Activated B cell treated with CpG ODN at 0.5 μM for 24 hours (primary cell): ENCODE measurements around the gene CTU2. TPM values are rescaled to one million over a fixed set of nuclear protein-coding genes. Genes with fewer than 3 reads are reported as not detected.

ENCODE experiments used
- ATAC-seq: fragments of 200-7000 bp; cut with Tn5 transposase; one replicate; pipeline ENCODE4 v1.10.0; 2021; ENCODE audit warnings: low read depth, mild to moderate bottlenecking, moderate library complexity
- CTCF ChIA-PET: fragments of 350-600 bp; sonication (Branson Sonifier 250); formaldehyde crosslinking; loops from one replicate; lab custom pipeline; 2021; ENCODE audit warnings: antibody characterized with exemption; lab: Charles Lee
- POLR2A ChIA-PET: fragments of 350-600 bp; sonication (Branson Sonifier 250); formaldehyde crosslinking; loops from one replicate; lab custom pipeline; 2021; ENCODE audit warnings: antibody characterized with exemption; lab: Charles Lee
- DNase-seq: peaks from one replicate; pipeline ENCODE4 v3.0.0; 2022
- H3K27ac Mint-ChIP-seq: one replicate; pipeline ENCODE4 v1.8.0; 2020; ENCODE audit warnings: mixed read lengths
- H3K27me3 Mint-ChIP-seq: one replicate; pipeline ENCODE4 v1.8.0; 2021; ENCODE audit warnings: mixed read lengths
- H3K36me3 Mint-ChIP-seq: one replicate; pipeline ENCODE4 v1.8.0; 2021; ENCODE audit warnings: low read depth, mixed read lengths
- H3K4me1 Mint-ChIP-seq: one replicate; pipeline ENCODE4 v1.8.0; 2021; ENCODE audit warnings: mixed read lengths
- H3K4me3 Mint-ChIP-seq: one replicate; pipeline ENCODE4 v1.8.0; 2020; ENCODE audit warnings: mild to moderate bottlenecking, mixed read lengths
- H3K9me3 Mint-ChIP-seq: one replicate; pipeline ENCODE4 v1.8.0; 2020; ENCODE audit warnings: mixed read lengths
- CTCF ChIP-seq: fragments of 200-600 bp; IDR thresholded peaks from one replicate; pipeline ENCODE4 v1.8.0; 2022; ENCODE audit warnings: antibody characterized with exemption, mild to moderate bottlenecking
- intact Hi-C: fragments of 100-400 bp; cut with micrococcal nuclease; formaldehyde crosslinking; loops from one replicate; pipeline ENCODE4 v1.15.1; 2024
- total RNA-seq: library from RNA; stranded (reverse); gene quantifications from 2 replicates; pipeline ENCODE4 v1.2.3, GENCODE V29; 2022

The CTU2 gene
- total RNA-seq, 1 donor from 2014 or later = 36.7 TPM

GRCh38 chr16:88734361-88734728 lies 28.0 kb downstream of the CTU2 start:
- Mint-ChIP-seq H3K27ac (no peak overlapping the region), H3K4me3 (no peak overlapping the region), H3K36me3 (peaks cover 33% of the 10 kb centered on the region), H3K4me1 (peaks cover 5% of the 10 kb centered on the region), H3K27me3 (no peaks in the 10 kb centered on the region), H3K9me3 (no peaks in the 10 kb centered on the region)
- no peak for TF ChIP-seq CTCF
- POLR2A ChIA-PET = no interaction called here
- no peak for ATAC-seq
- intact Hi-C loops = no loop called here
- no peak for DNase-seq
- CTCF ChIA-PET = interaction anchor here (1.5 kb wide), 1 partner anchor 482 kb away, joined by 3 read pairs; no protein-coding TSS in a partner anchor

- no peak overlapping the region for H3K27ac Mint-ChIP-seq
- peaks cover 5% of the 10 kb centered on the region for H3K4me1 Mint-ChIP-seq
- peaks cover 30% of the 10 kb centered on the region for H3K36me3 Mint-ChIP-seq
- CTCF ChIA-PET = interaction anchor here (3.1 kb wide), 1 partner anchor 51 kb away, joined by 56 read pairs; the partner anchor contains the start of gene PIEZO1
- DNase-seq = no peak
- ATAC-seq = no peak
- POLR2A ChIA-PET = no interaction called here
- H3K27me3 Mint-ChIP-seq = no peaks in the 10 kb centered on the region
- no peaks in the 10 kb centered on the region for H3K9me3 Mint-ChIP-seq
- H3K4me3 Mint-ChIP-seq = no peak overlapping the region
- intact Hi-C loops = loop anchor here (5.0 kb wide), 2 partner anchors 33 to 202 kb away; no protein-coding TSS in a partner anchor
- no peak for TF ChIP-seq CTCF
Measured at GRCh38 chr16:88735121-88735520, 28.8 kb downstream of the CTU2 start.

GRCh38 chr16:88735616-88736015 lies 29.3 kb downstream of the CTU2 start:
- POLR2A ChIA-PET = no interaction called here
- CTCF ChIA-PET = interaction anchor here (2.4 to 3.1 kb wide), 2 partner anchors 11 to 50 kb away, joined by 33 to 56 read pairs; partner anchors contain the start of gene PIEZO1
- Mint-ChIP-seq H3K27me3 (no peaks in the 10 kb centered on the region), H3K4me1 (peaks cover 5% of the 10 kb centered on the region), H3K36me3 (peaks cover 31% of the 10 kb centered on the region), H3K27ac (no peak overlapping the region), H3K4me3 (no peak overlapping the region), H3K9me3 (no peaks in the 10 kb centered on the region)
- intact Hi-C loops = loop anchor here (5.0 kb wide), 2 partner anchors 33 to 202 kb away; no protein-coding TSS in a partner anchor
- no peak for DNase-seq
- no peak for ATAC-seq
- no peak for TF ChIP-seq CTCF

- no peak for ATAC-seq
- CTCF ChIA-PET = interaction anchor here (1.8 to 3.1 kb wide), 3 partner anchors 11 to 50 kb away, joined by 6 to 56 read pairs (median 33); partner anchors contain the start of gene PIEZO1
- no peak for DNase-seq
- POLR2A ChIA-PET = no interaction called here
- no peak for TF ChIP-seq CTCF
- Mint-ChIP-seq H3K27me3 (no peaks in the 10 kb centered on the region), H3K9me3 (no peaks in the 10 kb centered on the region), H3K4me1 (peaks cover 5% of the 10 kb centered on the region), H3K36me3 (peaks cover 31% of the 10 kb centered on the region), H3K27ac (no peak overlapping the region), H3K4me3 (no peak overlapping the region)
- intact Hi-C loops = loop anchor here (5.0 kb wide), 2 partner anchors 34 to 201 kb away; no protein-coding TSS in a partner anchor
Measured at GRCh38 chr16:88736088-88736487, 29.8 kb downstream of the CTU2 start.

- H3K27me3 Mint-ChIP-seq = no peaks in the 10 kb centered on the region
- intact Hi-C loops = loop anchor here (5.0 kb wide), 2 partner anchors 34 to 201 kb away; no protein-coding TSS in a partner anchor
Measured at GRCh38 chr16:88736496-88736895, 30.2 kb downstream of the CTU2 start.

More at GRCh38 chr16:88736496-88736895, 30.2 kb downstream of the CTU2 start:
- Mint-ChIP-seq H3K4me1 (peaks cover 5% of the 10 kb centered on the region), H3K4me3 (no peak overlapping the region), H3K36me3 (peaks cover 31% of the 10 kb centered on the region), H3K27ac (no peak overlapping the region), H3K9me3 (no peaks in the 10 kb centered on the region)
- no peak for ATAC-seq
- DNase-seq = no peak
- CTCF ChIA-PET = interaction anchor here (1.5 to 3.1 kb wide), 13 partner anchors 10 to 480 kb away, joined by 3 to 56 read pairs (median 11); partner anchors contain the start of genes GALNS, PIEZO1, TRAPPC2L and ZNF778
- TF ChIP-seq CTCF = no peak
- POLR2A ChIA-PET = interaction anchor here (0.6 to 2.6 kb wide), 5 partner anchors 47 to 480 kb away, joined by 3 to 31 read pairs (median 10); partner anchors contain the start of genes APRT and PIEZO1
